Measurements from ENCODE around the gene FAM83D.

Gene FAM83D

GRCh38 chr20:38926142-38926933, at the start of gene FAM83D:
Gene FAM83D, plus strand, starts transcription at chr20:38926417. Its CDS starts 26 bp downstream, at chr20:38926443.
- DNase-seq: peak; percentile 91

- no peak for DNase-seq
Observed at GRCh38 chr20:38877483-38877882, 48.7 kb upstream of the FAM83D start.

GRCh38 chr20:38878866-38879265, 47.4 kb upstream of the FAM83D start:
- no peak for DNase-seq

GRCh38 chr20:38880952-38881735, 45.1 kb upstream of the FAM83D start:
- DNase-seq: no peak

GRCh38 chr20:38881806-38882440, 44.3 kb upstream of the FAM83D start:
- no peak for DNase-seq

- DNase-seq: no peak
Observed at GRCh38 chr20:38882600-38882999, 43.6 kb upstream of the FAM83D start.

GRCh38 chr20:38883081-38883980, 42.9 kb upstream of the FAM83D start:
- DNase-seq: no peak

- no peak for DNase-seq
Observed at GRCh38 chr20:38883981-38884733, 42.1 kb upstream of the FAM83D start.

- DNase-seq: no peak
Observed at GRCh38 chr20:38885357-38885756, 40.9 kb upstream of the FAM83D start.

GRCh38 chr20:38888059-38888831, 38.0 kb upstream of the FAM83D start:
- DNase-seq: no peak

- DNase-seq: no peak
Observed at GRCh38 chr20:38889050-38889449, 37.2 kb upstream of the FAM83D start.

- no peak for DNase-seq
Observed at GRCh38 chr20:38889792-38890496, 36.3 kb upstream of the FAM83D start.

- DNase-seq: no peak
Observed at GRCh38 chr20:38890497-38890818, 35.8 kb upstream of the FAM83D start.

- DNase-seq: no peak
Observed at GRCh38 chr20:38892091-38892981, 33.9 kb upstream of the FAM83D start.

GRCh38 chr20:38893056-38893564, 33.1 kb upstream of the FAM83D start:
- no peak for DNase-seq

- DNase-seq: peak; percentile 81
Observed at GRCh38 chr20:38893565-38894090, 32.6 kb upstream of the FAM83D start.

GRCh38 chr20:38894091-38894847, 31.9 kb upstream of the FAM83D start:
- DNase-seq: no peak

Measured in stimulated activated CD4-positive, alpha-beta T cell treated with anti-CD3 and anti-CD28 coated beads, Interleukin-12 subunit alpha, Interleukin-12 subunit beta, amount 100 ng/mL, for 4 hours (primary cell).